GM12872 (cell line): ENCODE results near the gene LCLAT1.

Experiments used
- CTCF ChIP-seq: IDR thresholded peaks from 3 replicates; pipeline ENCODE4 v1.5.1; 2011; ENCODE audit warnings: low read depth, mild to moderate bottlenecking, low read length, moderate library complexity; ENCODE audit not compliant: insufficient read depth

Gene LCLAT1

GRCh38 chr2:30566631-30567030 lies 119.6 kb downstream of the LCLAT1 start:
- no peak for TF ChIP-seq CTCF

GRCh38 chr2:30567317-30567716 lies 120.3 kb downstream of the LCLAT1 start:
- TF ChIP-seq CTCF = no peak

- TF ChIP-seq CTCF = no peak
Observed at GRCh38 chr2:30569946-30570345, 122.9 kb downstream of the LCLAT1 start.

- TF ChIP-seq CTCF = no peak
Observed at GRCh38 chr2:30577151-30577550, 130.1 kb downstream of the LCLAT1 start.

GRCh38 chr2:30580391-30580790 lies 133.3 kb downstream of the LCLAT1 start:
- TF ChIP-seq CTCF = no peak

- TF ChIP-seq CTCF = no peak
Observed at GRCh38 chr2:30582521-30582920, 135.5 kb downstream of the LCLAT1 start.

- no peak for TF ChIP-seq CTCF
Observed at GRCh38 chr2:30583204-30583749, 136.2 kb downstream of the LCLAT1 start.
